A549 (cell line): ENCODE measurements around the gene CLCN7. TPM values are rescaled to one million over a fixed set of nuclear protein-coding genes. Genes with fewer than 3 reads are reported as not detected.

ENCODE experiments used
- ATAC-seq, 2 experiments: fragments of 200-7000 bp in 1 of 2; fragments of >200 bp in 1 of 2; cut with Nextera tagmentation in 1 of 2; cut with Tn5 transposase in 1 of 2; 3 replicates each; pipeline versions ENCODE4 v1.8.0 to v1.9.1; 2018 to 2020; ENCODE audit warnings: mild to moderate bottlenecking in 1 of 2, moderate library complexity in 1 of 2
- CTCF ChIA-PET: fragments of 300-600 bp; sonication (Branson Sonifier 250); formaldehyde crosslinking; extraction: SDS; loops from one replicate; lab custom pipeline; 2021; ENCODE audit warnings: antibody characterized with exemption, inconsistent platforms; lab: Yijun Ruan, JAX
- POLR2A ChIA-PET: fragments of 350-600 bp; formaldehyde crosslinking; extraction: SDS; loops from one replicate; lab custom pipeline; 2021; ENCODE audit warnings: antibody characterized with exemption, inconsistent platforms; lab: Yijun Ruan, JAX
- DNase-seq, 2 experiments: peaks; one replicate each; pipeline versions ENCODE4 v3.0.0 to v3.0.0-alpha.2; 2011 to 2016; ENCODE audit warnings: low read depth in 1 of 2, low spot score in 1 of 2
- FAIRE-seq: peaks from 2 replicates; lab custom pipeline; 2011; peaks lifted over from hg19 to GRCh38; lab: Jason Lieb, UNC
- H3K27ac ChIP-seq, 2 experiments: fragments of >200 bp; sonication (Bioruptor Twin); formaldehyde crosslinking; 3 replicates each; pipeline ENCODE4 v1.5.1; 2016 to 2017
- H3K4me1 ChIP-seq: fragments of >200 bp; sonication (Bioruptor Twin); formaldehyde crosslinking; 3 replicates; pipeline ENCODE4 v1.6.1; 2016
- H3K4me2 ChIP-seq: fragments of >200 bp; sonication (Bioruptor Twin); formaldehyde crosslinking; 3 replicates; pipeline ENCODE4 v1.6.1; 2016
- H3K4me3 ChIP-seq: fragments of >200 bp; sonication (Bioruptor Twin); formaldehyde crosslinking; 3 replicates; pipeline ENCODE4 v1.5.1; 2016
- H3K9me3 ChIP-seq: fragments of >200 bp; sonication (Bioruptor Twin); formaldehyde crosslinking; 3 replicates; pipeline ENCODE4 v1.6.1; 2016
- CEBPB ChIP-seq, 2 experiments: fragments of >200 bp in 1 of 2; sonication (Bioruptor Twin) in 1 of 2; formaldehyde crosslinking in 1 of 2; IDR thresholded peaks; 2 replicates each; pipeline ENCODE4 v1.6.1; 2012 to 2016
- EP300 ChIP-seq, 2 experiments: fragments of >200 bp; sonication (Bioruptor Twin); formaldehyde crosslinking; IDR thresholded peaks; 2 replicates in 1 of 2; 3 replicates in 1 of 2; pipeline ENCODE4 v1.6.1; 2016 to 2017
- FOSL2 ChIP-seq, 2 experiments: fragments of 450-650 bp in 1 of 2; fragments of >200 bp in 1 of 2; sonication (Bioruptor Twin) in 1 of 2; formaldehyde crosslinking; IDR thresholded peaks; 2 replicates each; pipeline versions ENCODE4 v1.5.0 to v1.6.1; 2016 to 2020; ENCODE audit warnings: mild to moderate bottlenecking in 1 of 2, moderate library complexity in 1 of 2
- FOXS1 ChIP-seq: fragments of 250-450 bp; sonication (Bioruptor Pico); IDR thresholded peaks from 2 replicates; pipeline ENCODE4 v1.5.0; 2020; ENCODE audit warnings: mild to moderate bottlenecking, moderate library complexity
- HOXB13 ChIP-seq: fragments of 250-450 bp; sonication (Bioruptor Pico); IDR thresholded peaks from 2 replicates; pipeline ENCODE4 v1.5.0; 2020; ENCODE audit warnings: low read depth, mild to moderate bottlenecking, moderate library complexity
- KDM1A ChIP-seq: fragments of 200-600 bp; sonication (generic); IDR thresholded peaks from 2 replicates; pipeline ENCODE4 v1.6.1; 2016; ENCODE audit warnings: low read depth, mild to moderate bottlenecking
- MAFK ChIP-seq: fragments of 450-650 bp; IDR thresholded peaks from 2 replicates; pipeline ENCODE4 v1.6.1; 2014; ENCODE audit not compliant: partially characterized antibody
- MYC ChIP-seq: IDR thresholded peaks from 2 replicates; pipeline ENCODE4 v1.6.1; 2012; ENCODE audit warnings: mild to moderate bottlenecking, inconsistent platforms, low read length, improper control_type of control experiment, borderline replicate concordance
- PHF8 ChIP-seq: fragments of 200-600 bp; sonication (generic); IDR thresholded peaks from 2 replicates; pipeline ENCODE4 v1.6.1; 2016; ENCODE audit warnings: low read depth, mild to moderate bottlenecking, antibody characterized with exemption, moderate library complexity, borderline replicate concordance
- POLR2AphosphoS2 ChIP-seq: conservative IDR thresholded peaks from 2 replicates; pipeline ENCODE4 v1.6.1; 2012; ENCODE audit warnings: low read length, improper control_type of control experiment, inconsistent platforms
- RAD21 ChIP-seq, 2 experiments: fragments of >200 bp in 1 of 2; sonication (Bioruptor Twin) in 1 of 2; formaldehyde crosslinking in 1 of 2; IDR thresholded peaks in 1 of 2; conservative IDR thresholded peaks in 1 of 2; 2 replicates in 1 of 2; 3 replicates in 1 of 2; pipeline ENCODE4 v1.6.1; 2012 to 2018; ENCODE audit warnings: inconsistent platforms in 1 of 2
- RARB ChIP-seq: fragments of 250-450 bp; sonication (Bioruptor Pico); IDR thresholded peaks from 2 replicates; pipeline ENCODE4 v1.8.0; 2021; ENCODE audit warnings: mild to moderate bottlenecking, moderate library complexity
- RCOR1 ChIP-seq: fragments of 150-350 bp; IDR thresholded peaks from 2 replicates; pipeline ENCODE4 v1.6.1; 2014; ENCODE audit warnings: antibody characterized with exemption, low read length, low read depth
- RNF2 ChIP-seq: fragments of 200-600 bp; sonication (generic); IDR thresholded peaks from 2 replicates; pipeline ENCODE4 v1.6.1; 2016; ENCODE audit warnings: low read depth, mild to moderate bottlenecking, antibody characterized with exemption, moderate library complexity, borderline replicate concordance
- SMC3 ChIP-seq: fragments of >200 bp; sonication (Bioruptor Twin); formaldehyde crosslinking; IDR thresholded peaks from 3 replicates; pipeline ENCODE4 v1.6.1; 2018; ENCODE audit warnings: inconsistent platforms
- TFCP2L1 ChIP-seq: fragments of 250-450 bp; sonication (Bioruptor Pico); IDR thresholded peaks from 2 replicates; pipeline ENCODE4 v1.5.0; 2021; ENCODE audit warnings: mild to moderate bottlenecking
- ZFP36 ChIP-seq: fragments of 450-650 bp; IDR thresholded peaks from 2 replicates; pipeline ENCODE4 v1.6.1; 2014; ENCODE audit warnings: borderline replicate concordance; ENCODE audit not compliant: partially characterized antibody
- ZNF302 ChIP-seq: fragments of 250-450 bp; sonication (Bioruptor Pico); IDR thresholded peaks from 2 replicates; pipeline ENCODE4 v1.9.0; 2021; ENCODE audit warnings: inconsistent platforms, mild to moderate bottlenecking, moderate library complexity
- WGBS: methylation state at CpG from one replicate; pipeline ENCODE4 v1.1.6; 2017; ENCODE audit errors: missing lambda C conversion rate; 5-methylcytosine and 5-hydroxymethylcytosine counted together
- polyA plus RNA-seq, 4 experiments: library from polyadenylated mRNA; depleted of rRNA in 3 of 4; stranded (reverse); fragments of >200 nt; fragmentation: RNase III in 1 of 4; extraction: RNeasy Plus Mini Kit Qiagen cat#74134 plus additional on column Dnase treatment in 1 of 4; gene quantifications; 2 replicates in 3 of 4; 3 replicates in 1 of 4; pipeline ENCODE4 v1.2.3, GENCODE V29; 2011 to 2017
- TF ChIP-seq, protein P1 (sequence below): fragments of 200-600 bp; sonication (generic); IDR thresholded peaks from 2 replicates; pipeline ENCODE4 v1.6.1; 2016; ENCODE audit warnings: antibody characterized with exemption, mild to moderate bottlenecking, moderate library complexity
- TF ChIP-seq, protein P2 (sequence below): fragments of >200 bp; sonication (Bioruptor Twin); formaldehyde crosslinking; IDR thresholded peaks from 2 replicates; pipeline ENCODE4 v1.6.1; 2016
- TF ChIP-seq, protein P3 (sequence below): fragments of 450-650 bp; IDR thresholded peaks from 2 replicates; pipeline ENCODE4 v1.6.1; 2014; ENCODE audit warnings: antibody characterized with exemption
- TF ChIP-seq, protein P4 (sequence below): IDR thresholded peaks from 2 replicates; pipeline ENCODE4 v1.6.1; 2012; ENCODE audit warnings: low read depth, borderline replicate concordance

The CLCN7 gene
- polyA plus RNA-seq, 2 of the 4 experiments (the other 2 are of a cell fraction): 17.2 to 69.7 TPM

DNA sequence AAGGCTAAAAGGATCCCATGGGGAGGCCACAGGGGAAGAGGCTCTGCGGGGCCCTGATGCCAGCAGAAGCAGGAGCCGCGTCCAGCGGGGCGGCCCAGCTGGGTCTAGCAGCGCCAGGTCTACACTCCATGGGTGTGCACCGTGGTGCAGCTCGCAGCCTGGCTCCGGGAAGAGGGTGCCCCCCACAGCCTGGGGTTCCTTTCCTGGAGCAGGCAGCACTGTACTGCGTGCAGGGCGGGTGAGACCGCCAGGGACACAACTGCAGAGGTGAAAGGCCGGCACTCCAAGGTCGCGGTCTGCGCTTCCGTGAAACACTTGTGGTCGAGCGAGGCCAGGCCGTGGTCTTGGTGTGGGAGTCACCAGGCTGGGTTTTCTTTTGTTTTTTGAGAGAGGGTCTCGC is 24.0 kb downstream of the CLCN7 start (continued):
- TF ChIP-seq PHF8: no peak
- TF ChIP-seq MAFK: no peak

DNA sequence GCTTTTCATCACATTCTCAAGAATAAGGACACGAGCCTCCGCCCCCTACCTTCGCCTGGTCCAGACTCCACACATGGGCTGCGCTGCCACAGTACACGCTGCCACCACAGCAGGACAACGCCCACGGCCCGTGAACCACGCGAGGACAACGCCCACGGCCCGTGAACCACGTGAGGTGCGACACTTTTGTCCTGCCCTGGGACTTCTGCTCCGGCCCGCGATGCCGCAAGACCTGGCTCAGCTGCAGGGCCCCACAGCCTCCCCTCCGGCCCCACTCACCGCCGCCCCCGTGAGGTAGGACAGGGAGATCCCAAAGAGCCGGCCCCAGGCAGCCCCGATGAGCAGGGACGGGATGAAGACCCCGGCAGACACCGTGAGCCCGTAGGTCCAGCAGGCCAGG is 24.6 kb downstream of the CLCN7 start:
- Histone ChIP-seq H3K4me3 (no peak overlapping the region), H3K4me2 (no peak overlapping the region), H3K4me1 (no peaks in the 10 kb centered on the region), H3K27ac (no peak overlapping the region), H3K9me3 (no peaks in the 10 kb centered on the region)
- no peak for TF ChIP-seq FOXS1 (CRISPR knock-in tag)
- no peak for TF ChIP-seq CEBPB (IDR thresholded peaks at IDR 0.05)
- no peak for TF ChIP-seq TFCP2L1 (CRISPR knock-in tag)
- no peak for TF ChIP-seq RARB
- no peak for TF ChIP-seq RAD21 (conservative IDR thresholded peaks at IDR 0.05 in 1 of 2, IDR thresholded peaks at IDR 0.05 in 1 of 2)
- TF ChIP-seq MYC: no peak
- TF ChIP-seq FOSL2 (IDR thresholded peaks at IDR 0.05): no peak
- TF ChIP-seq FOSL2 (CRISPR knock-in tag; IDR thresholded peaks at IDR 0.05): no peak
- TF ChIP-seq ZFP36: no peak
- TF ChIP-seq MAFK: no peak
- no peak for TF ChIP-seq SMC3
- TF ChIP-seq, protein P1, sequence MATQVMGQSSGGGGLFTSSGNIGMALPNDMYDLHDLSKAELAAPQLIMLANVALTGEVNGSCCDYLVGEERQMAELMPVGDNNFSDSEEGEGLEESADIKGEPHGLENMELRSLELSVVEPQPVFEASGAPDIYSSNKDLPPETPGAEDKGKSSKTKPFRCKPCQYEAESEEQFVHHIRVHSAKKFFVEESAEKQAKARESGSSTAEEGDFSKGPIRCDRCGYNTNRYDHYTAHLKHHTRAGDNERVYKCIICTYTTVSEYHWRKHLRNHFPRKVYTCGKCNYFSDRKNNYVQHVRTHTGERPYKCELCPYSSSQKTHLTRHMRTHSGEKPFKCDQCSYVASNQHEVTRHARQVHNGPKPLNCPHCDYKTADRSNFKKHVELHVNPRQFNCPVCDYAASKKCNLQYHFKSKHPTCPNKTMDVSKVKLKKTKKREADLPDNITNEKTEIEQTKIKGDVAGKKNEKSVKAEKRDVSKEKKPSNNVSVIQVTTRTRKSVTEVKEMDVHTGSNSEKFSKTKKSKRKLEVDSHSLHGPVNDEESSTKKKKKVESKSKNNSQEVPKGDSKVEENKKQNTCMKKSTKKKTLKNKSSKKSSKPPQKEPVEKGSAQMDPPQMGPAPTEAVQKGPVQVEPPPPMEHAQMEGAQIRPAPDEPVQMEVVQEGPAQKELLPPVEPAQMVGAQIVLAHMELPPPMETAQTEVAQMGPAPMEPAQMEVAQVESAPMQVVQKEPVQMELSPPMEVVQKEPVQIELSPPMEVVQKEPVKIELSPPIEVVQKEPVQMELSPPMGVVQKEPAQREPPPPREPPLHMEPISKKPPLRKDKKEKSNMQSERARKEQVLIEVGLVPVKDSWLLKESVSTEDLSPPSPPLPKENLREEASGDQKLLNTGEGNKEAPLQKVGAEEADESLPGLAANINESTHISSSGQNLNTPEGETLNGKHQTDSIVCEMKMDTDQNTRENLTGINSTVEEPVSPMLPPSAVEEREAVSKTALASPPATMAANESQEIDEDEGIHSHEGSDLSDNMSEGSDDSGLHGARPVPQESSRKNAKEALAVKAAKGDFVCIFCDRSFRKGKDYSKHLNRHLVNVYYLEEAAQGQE: no peak
- DNase-seq: no peak
- WGBS: 94% methylated on average over 23 of the region's 29 CpGs
- FAIRE-seq: no peak
- CTCF ChIA-PET: interaction anchor here (1.1 kb wide), 1 partner anchor 12 kb away, joined by 3 read pairs; no protein-coding TSS in a partner anchor
- POLR2A ChIA-PET: no interaction called here
- ATAC-seq: peak in 1 of 2 experiments; percentile 43; a peak in 3 of 6 replicates

DNA sequence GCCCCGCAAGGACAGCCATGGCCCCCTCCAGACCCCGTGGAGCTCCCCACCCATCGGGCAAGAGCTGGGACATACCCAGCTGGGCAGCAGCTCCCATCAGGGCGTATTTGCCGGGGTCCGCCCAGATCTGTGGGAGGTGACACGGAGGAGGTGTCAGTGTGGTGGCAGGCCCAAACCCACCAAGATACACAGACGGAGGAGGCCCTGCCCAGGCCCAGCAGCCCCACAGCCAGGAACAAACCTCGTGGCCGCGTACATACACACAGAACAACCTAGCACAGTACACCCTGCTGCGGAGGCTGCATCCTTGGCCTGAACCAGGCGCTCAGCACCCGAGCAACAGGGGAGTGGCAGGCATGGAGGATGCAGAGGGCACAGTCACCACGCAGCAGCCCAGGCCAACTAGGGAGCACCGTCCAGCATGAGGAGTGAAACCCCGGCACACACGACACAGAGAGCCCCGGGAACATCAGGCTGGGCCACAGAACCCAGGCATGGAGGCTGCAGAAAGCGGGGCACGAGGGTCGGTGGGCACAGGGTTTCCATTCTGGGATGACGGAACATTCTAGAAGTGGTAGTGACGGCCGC is 25.5 kb downstream of the CLCN7 start:
- DNase-seq (no peak), ATAC-seq (no peak), FAIRE-seq (no peak)
- ChIA-PET CTCF (no interaction called here), POLR2A (no interaction called here)
- no peak overlapping the region for H3K4me3 ChIP-seq
- TF ChIP-seq FOSL2 (IDR thresholded peaks at IDR 0.05): no peak
- TF ChIP-seq FOSL2 (CRISPR knock-in tag; IDR thresholded peaks at IDR 0.05): no peak
- no peak for TF ChIP-seq RARB
- H3K4me2 ChIP-seq: no peak overlapping the region
- no peaks in the 10 kb centered on the region for H3K9me3 ChIP-seq
- H3K27ac ChIP-seq: no peak overlapping the region
- no peaks in the 10 kb centered on the region for H3K4me1 ChIP-seq
- 94% methylated on average over 24 of the region's 25 CpGs for WGBS

DNA sequence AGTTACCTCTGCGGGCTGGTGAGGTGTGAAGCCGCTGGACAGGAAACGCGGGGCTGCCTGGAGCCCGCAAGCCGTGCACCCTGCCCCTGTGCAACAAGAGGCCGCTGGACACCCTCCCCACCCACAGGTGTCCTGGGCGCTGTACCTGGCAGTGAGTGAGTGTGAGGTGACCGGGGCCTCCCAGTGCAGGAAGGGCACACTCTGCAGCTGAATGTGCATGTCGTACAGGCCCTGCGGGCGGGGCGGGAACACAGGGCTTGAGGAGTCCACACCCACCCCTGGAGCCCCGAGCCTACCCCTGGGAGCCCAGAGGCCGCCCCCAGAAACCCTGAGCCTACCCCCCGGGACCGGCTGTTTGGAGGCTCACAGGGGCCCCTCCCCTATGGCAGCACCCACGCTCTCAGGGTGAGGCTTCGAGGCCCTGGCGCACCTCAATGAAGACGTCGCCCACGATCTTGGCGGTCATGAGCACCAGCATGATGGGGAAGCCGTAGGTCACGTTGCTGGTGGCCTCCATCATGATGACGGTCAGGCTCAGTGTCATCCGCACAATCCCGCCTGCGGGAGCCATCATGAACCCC is 26.2 kb downstream of the CLCN7 start:
- no peak overlapping the region for H3K4me2 ChIP-seq
- ATAC-seq (no peak), DNase-seq (no peak), FAIRE-seq (no peak)
- H3K4me1 ChIP-seq: no peaks in the 10 kb centered on the region
- H3K27ac ChIP-seq: no peak overlapping the region
- H3K9me3 ChIP-seq: no peaks in the 10 kb centered on the region
- TF ChIP-seq POLR2AphosphoS2: no peak
- WGBS: 96% methylated on average over 17 of the region's 30 CpGs
- no peak overlapping the region for H3K4me3 ChIP-seq
- POLR2A ChIA-PET: no interaction called here
- CTCF ChIA-PET: no interaction called here

DNA sequence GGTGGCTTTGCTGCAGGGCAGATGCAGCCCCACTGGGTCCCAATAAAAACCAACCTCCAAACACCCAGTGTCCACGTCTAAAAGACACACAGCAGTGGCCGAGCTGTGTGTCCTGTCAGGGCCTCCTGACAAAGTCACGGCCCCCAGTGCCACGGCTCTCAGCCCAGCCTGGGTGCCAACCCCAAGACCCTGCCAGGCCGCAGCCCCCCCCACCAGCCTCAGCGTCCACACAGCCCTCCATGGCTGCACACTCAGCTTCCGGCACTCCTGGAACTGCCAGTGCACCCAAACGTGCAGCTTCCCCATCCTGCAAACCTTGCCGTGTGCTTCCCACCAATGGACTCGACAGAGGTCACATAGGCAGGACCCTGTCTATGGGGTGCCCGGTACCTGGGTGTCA is 26.9 kb downstream of the CLCN7 start:
- WGBS: 92% methylated on average over 8 of the region's 11 CpGs
- no peaks in the 10 kb centered on the region for H3K4me1 ChIP-seq
- no peak for TF ChIP-seq KDM1A
- no peak for TF ChIP-seq ZNF302 (CRISPR knock-in tag)
- TF ChIP-seq ZFP36: no peak
- no peak for TF ChIP-seq RCOR1
- TF ChIP-seq, protein P2, sequence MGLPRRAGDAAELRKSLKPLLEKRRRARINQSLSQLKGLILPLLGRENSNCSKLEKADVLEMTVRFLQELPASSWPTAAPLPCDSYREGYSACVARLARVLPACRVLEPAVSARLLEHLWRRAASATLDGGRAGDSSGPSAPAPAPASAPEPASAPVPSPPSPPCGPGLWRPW: no peak
- no peak for TF ChIP-seq RNF2
- no peak for TF ChIP-seq FOXS1 (CRISPR knock-in tag)
- no peak for TF ChIP-seq RARB
- TF ChIP-seq EP300 (IDR thresholded peaks at IDR 0.05): no peak
- TF ChIP-seq FOSL2 (IDR thresholded peaks at IDR 0.05): no peak
- no peak for TF ChIP-seq FOSL2 (CRISPR knock-in tag; IDR thresholded peaks at IDR 0.05)
- TF ChIP-seq, protein P3, sequence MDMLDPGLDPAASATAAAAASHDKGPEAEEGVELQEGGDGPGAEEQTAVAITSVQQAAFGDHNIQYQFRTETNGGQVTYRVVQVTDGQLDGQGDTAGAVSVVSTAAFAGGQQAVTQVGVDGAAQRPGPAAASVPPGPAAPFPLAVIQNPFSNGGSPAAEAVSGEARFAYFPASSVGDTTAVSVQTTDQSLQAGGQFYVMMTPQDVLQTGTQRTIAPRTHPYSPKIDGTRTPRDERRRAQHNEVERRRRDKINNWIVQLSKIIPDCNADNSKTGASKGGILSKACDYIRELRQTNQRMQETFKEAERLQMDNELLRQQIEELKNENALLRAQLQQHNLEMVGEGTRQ: no peak
- TF ChIP-seq HOXB13 (CRISPR knock-in tag): no peak
- TF ChIP-seq, protein P4, sequence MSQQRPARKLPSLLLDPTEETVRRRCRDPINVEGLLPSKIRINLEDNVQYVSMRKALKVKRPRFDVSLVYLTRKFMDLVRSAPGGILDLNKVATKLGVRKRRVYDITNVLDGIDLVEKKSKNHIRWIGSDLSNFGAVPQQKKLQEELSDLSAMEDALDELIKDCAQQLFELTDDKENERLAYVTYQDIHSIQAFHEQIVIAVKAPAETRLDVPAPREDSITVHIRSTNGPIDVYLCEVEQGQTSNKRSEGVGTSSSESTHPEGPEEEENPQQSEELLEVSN: no peak

More for the DNA sequence above, 26.9 kb downstream of the CLCN7 start:
- Histone ChIP-seq H3K4me2 (no peak overlapping the region), H3K27ac (no peak overlapping the region), H3K9me3 (no peaks in the 10 kb centered on the region), H3K4me3 (no peak overlapping the region)
- ATAC-seq (no peak), FAIRE-seq (no peak), DNase-seq (no peak)
- POLR2A ChIA-PET: no interaction called here
- CTCF ChIA-PET: no interaction called here
